GM19328 (cell line): Measurements from ENCODE around the gene EIF1B.

ENCODE experiments used
- ATAC-seq: cut with Tn5 transposase; IDR thresholded peaks from one replicate; pipeline ENCODE4 v1.9.1; 2021; ENCODE audit warnings: mild to moderate bottlenecking, moderate library complexity; ENCODE audit not compliant: unreplicated experiment

Gene EIF1B

DNA sequence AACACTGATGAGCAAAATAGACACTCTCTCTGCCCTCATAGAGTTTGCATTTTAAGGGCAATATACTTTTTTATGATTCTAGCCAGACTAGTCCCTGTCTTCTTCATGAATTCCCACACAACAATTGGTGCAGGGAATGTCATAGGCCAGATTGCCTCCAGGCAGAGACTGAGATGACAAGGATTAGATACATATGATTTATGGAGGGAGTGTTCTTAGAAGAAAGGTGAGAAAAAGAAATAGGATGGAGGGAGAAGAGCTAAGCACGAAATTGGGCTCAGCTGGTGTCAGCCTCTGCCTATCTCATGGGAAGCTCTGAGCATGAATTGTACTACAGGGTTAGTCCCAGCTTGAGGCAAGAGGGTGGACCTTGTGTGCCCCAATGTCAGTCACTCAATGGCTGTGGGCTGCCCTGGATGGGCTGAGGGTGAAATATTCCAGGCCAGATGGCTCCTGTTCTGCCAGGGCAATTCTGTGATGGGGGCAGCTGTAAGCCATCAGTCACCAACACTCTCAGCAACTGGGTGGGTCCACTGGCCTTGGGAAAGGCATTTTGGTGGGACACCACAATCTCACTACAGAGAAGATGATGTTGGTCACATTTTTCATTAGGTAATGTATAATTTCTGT, 31.1 kb downstream of the EIF1B start:
- ATAC-seq: no peak

GRCh38 chr3:40341671-40342070, 32.2 kb downstream of the EIF1B start:
- no peak for ATAC-seq

DNA sequence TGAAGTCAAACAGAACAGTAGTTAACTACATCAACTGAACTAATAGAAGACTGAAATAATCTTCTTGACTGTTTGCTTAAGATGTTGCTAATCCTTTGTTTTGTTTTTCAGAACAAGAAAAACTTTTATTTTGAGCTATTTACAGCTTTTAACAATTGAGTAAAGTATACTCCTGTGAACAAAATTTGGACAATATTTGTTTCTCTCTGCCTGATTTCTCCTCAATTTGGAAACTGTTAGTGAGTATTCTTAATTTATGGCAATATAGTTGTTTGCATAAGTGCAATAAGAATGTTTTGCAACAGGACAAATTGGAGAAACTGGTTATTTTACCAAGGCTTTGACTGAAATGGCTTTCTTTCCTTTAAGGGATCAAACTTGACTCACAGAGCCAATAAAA, 41.0 kb downstream of the EIF1B start:
- no peak for ATAC-seq

- no peak for ATAC-seq
These were observed 45.9 kb downstream of the EIF1B start for GRCh38 chr3:40355410-40355809.

- no peak for ATAC-seq
These were observed 48.9 kb downstream of the EIF1B start for GRCh38 chr3:40358454-40358853.
